Hindlimb muscle (tissue), 1 donor: Measurements from ENCODE around the gene TBR1. TPM values are rescaled to one million over a fixed set of nuclear protein-coding genes. Genes with fewer than 3 reads are reported as not detected.

Experiments
- DNase-seq: peaks from one replicate; pipeline ENCODE4 v3.0.0-alpha.2; 2013
- polyA plus RNA-seq: library from polyadenylated mRNA; unstranded; fragments of 120-200 nt; gene quantifications from one replicate; pipeline ENCODE4 v1.2.1, GENCODE V29; 2013; ENCODE audit not compliant: insufficient read length

Gene TBR1
- polyA plus RNA-seq, 1 donor = not detected

DNA sequence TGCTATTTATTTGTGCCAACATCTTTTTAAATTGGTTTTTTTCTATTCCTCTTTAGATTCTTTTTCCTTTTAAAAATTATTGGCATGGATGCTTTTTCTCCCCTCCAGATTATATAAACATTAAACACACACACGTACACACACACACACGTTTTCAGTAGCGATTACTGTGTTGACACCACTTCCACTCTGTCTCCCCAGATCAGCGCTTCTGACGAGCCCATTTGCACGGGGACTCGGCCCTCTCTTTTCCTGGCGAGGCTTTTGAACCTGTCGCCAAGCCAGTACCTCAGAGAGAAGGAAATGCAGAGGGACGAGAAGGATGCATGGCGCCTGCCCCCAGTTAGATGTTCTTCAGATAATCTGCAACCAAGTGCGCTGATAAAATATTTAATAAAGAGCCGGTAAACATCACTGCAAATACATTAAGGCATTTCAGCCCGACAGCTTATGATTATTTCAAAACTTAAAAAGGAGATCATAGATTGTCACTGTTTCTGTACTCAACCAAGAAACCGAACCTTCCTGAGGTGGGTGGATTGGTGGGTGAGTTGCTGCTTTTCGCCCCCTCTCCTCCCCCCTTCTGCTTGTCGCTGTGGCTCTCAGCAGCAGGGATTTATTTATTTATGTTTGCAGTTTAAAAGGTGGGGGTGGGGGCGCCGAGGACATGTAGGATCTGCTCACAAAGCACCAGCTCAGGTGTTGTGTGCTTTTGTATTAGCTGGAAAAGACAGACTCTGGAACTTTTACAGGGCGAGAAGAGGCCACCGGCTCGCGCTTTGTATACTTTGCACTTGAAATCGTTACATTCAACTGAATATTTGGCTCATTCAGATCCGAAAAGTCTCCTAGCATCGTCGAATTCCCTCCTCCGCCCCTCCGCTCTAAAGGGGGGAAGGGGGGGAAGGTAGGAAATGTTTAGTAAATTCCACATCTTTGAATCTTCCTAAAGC is 787 bp upstream of the TBR1 start:
- no peak for DNase-seq

DNA sequence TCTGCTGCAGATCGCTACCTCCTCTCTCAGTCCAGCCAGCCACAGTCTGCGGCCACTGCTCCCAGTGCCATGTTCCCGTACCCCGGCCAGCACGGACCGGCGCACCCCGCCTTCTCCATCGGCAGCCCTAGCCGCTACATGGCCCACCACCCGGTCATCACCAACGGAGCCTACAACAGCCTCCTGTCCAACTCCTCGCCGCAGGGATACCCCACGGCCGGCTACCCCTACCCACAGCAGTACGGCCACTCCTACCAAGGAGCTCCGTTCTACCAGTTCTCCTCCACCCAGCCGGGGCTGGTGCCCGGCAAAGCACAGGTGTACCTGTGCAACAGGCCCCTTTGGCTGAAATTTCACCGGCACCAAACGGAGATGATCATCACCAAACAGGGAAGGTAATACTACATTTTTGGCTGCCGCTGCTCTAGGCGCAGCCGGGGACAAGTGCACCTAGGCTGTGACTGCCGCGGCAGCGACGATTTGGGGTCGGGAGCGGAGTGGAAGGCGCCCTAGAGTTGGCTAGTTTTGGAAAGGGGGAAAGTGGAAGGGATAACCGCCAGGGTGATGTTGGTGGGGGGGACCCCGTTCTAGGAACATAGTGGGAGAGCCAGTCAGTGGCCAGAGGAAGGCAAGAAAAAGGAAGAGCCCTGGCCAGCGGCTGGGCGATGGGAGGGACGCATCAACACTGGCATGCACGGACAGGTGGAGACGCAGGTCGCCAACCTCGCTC is 776 bp downstream of the TBR1 start:
- DNase-seq = no peak

DNA sequence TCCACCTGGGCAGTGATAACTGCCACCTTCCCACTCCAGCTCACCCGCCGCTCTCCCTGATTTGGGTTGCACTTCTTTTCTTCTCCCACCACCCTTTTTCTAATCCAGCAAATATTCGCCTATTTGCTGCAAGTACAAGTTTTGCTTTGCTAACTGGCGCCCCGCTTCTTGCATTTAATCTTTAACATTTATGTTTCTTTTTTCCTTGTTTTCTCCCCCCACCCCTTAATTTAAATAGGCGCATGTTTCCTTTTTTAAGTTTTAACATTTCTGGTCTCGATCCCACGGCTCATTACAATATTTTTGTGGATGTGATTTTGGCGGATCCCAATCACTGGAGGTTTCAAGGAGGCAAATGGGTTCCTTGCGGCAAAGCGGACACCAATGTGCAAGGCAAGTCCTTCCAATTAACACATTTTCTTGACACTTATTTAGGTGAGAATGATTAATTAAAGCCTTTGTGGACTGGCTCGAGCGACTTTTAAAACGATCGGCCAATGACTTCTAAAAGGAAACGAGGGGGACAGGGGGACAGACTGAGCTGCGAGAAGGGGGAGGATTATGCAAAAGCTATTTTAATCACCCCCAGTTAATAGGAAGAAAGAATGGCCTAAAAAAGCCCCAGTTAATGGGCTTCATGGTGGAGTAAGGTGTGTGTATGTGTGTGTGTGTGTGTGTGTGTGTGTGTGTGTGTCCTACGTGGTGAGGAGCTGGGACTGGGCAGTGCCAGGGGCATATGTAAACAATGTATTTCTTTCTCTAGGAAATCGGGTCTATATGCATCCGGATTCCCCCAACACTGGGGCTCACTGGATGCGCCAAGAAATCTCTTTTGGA is 1.6 kb downstream of the TBR1 start:
- DNase-seq = no peak

DNA sequence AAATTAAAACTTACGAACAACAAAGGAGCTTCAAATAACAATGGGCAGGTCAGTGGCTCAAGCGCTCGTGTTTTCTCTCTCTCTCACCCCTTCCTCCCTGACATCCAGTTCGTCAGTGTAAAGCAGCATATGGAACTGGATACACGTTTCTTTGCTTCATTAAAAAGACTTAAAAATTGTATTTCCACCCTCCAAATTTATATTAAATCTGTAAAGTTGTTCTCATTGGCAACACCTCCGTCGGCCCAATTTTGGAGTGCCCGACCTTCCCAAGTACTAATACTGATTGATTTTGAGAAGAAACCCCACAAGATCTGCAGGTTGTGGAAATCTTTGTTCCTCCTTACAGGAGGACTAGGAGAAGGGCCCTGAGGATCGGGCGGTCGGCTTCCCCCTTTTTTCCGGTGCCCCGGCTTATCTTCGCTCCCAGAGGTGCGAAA is 2.2 kb downstream of the TBR1 start:
- no peak for DNase-seq

DNA sequence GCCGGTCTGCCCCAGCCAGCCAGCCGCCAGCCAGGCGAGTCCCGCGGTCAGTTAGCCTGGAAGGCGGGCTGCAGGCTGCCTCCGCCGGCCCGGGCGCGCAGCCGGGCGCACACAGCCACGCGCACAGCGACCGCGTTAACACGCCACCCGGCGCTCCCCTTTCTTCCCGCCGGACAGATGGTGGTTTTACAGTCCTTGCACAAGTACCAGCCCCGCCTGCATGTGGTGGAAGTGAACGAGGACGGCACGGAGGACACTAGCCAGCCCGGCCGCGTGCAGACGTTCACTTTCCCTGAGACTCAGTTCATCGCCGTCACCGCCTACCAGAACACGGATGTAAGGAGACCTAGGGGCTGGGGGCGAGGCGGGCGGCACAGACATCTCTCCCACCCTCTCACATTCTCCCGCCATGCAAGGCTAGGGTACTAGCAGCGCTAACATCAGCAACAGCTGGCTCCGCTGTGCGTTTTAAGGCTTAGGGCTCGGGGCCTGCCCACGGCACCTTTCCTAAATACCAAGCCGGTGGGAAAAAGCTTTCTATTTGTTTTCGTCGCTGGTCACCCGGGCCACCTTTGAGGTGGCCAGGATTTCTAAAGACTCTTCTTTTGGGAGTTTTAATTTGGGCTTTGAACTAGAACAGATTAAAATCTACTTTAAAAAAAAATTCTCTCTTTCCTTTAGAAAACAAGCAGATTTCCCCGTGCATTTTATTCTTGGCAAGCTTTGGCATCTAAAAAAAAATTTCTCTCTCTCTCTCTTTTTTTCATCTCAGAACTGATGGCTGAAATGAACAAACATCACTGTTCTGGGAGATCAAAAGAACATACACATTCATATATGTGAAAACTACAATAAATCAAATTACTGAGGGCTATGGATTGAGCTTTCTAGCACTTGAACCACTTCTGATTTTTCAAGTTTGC is 2.9 kb downstream of the TBR1 start:
- no peak for DNase-seq

DNA sequence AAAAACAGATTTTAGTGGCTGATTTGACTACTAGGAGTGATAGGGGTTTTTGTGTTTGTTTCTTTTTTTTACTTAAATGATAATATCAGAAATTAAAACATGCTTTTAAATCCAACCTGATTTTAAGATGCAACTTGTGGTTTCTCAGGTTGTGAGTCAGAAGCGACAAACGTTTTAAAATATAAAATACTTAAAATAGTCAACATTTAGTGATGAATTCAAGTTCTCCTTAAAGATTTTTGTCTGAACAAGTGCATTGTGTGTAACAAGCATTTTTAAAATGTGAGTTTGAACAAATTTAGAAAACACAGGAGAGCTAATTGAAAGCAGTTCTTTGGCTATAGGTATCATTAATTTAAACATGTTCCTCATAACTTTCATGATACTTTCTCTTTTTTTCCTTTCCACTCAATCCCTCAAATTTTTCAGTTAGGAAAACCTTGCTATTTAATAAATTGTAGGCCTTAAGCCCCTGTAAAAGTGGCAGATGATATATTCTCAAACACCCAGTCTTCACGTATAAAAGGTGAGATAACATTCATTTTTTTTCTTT is 3.6 kb downstream of the TBR1 start:
- DNase-seq = no peak

DNA sequence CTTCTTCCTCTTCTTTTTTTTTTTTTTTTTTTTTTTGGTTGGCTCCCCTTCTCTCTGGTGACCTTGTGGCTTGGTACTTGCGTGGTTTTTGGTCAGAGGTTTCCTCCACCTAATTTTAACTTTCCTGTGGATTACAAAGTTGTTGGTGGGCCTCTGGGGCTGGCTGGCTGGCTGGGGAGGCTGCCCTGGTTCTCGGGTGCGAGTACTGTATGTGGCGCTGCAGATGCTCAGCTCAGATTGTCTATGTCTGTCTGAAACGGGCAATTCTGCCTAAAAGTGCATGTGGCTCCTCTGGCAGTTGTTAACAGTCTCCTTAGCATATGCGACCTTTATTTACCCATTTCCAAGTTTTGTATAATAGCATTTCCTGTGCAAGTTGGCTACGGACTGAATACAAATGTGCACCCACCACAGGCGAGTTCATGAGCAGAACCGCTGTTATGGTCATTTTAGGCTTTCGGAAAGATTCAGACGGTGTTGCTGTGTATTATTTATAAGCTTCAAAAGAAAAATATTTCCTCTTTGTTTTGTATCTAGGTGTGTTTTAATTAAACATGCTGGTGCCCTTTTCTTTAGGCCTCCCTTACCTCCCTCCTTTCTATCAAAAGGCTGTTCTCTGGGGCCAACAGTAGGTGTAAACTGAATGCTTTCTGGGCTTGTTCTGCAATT is 4.4 kb downstream of the TBR1 start:
- DNase-seq = no peak

DNA sequence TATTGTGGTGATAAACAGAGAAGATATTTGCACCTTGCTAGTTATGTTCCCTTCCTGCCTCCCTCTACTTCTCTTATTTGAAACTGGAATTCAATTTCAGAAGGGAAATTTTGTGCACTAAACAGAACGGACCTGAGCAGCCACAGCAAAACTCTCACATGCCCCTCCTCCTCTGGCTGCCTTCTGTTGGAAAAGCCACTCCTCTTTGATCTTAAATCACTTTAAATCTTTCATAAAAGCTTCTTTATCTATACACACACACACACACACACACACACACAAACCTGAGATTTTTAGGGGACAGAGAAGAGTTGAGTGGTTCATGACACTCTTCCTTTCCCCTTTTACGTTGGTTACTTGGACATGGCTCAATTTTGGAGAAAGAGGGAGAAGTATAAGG is 5.6 kb downstream of the TBR1 start:
- DNase-seq = no peak

DNA sequence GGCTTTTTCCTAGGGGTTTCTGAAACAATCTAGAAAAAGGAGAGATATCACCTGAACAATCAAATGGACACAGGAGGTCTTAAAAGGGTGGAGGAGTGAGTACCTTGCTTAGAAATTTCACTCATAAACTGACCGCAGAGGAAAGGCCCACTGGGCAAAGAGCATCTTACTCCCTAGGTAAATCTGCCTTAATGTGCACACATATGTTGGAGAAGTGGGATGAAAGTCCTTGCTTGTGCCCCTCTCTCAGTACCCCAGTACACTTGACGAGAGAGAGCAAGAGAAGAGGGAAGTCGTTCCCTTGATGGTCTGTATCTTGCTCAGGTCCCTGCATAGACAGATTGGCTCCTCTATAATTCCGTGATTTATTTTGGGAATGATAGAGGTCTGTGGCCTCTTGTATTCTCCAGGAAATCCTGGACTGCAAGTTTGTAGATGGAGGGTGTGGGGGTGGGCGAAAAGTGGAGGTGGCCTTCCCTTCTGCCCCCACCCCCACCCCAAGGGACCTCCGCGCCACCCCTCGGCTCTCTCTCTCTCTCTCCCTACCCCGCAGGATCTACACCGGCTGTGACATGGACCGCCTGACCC is 6.8 kb downstream of the TBR1 start:
- DNase-seq = no peak

DNA sequence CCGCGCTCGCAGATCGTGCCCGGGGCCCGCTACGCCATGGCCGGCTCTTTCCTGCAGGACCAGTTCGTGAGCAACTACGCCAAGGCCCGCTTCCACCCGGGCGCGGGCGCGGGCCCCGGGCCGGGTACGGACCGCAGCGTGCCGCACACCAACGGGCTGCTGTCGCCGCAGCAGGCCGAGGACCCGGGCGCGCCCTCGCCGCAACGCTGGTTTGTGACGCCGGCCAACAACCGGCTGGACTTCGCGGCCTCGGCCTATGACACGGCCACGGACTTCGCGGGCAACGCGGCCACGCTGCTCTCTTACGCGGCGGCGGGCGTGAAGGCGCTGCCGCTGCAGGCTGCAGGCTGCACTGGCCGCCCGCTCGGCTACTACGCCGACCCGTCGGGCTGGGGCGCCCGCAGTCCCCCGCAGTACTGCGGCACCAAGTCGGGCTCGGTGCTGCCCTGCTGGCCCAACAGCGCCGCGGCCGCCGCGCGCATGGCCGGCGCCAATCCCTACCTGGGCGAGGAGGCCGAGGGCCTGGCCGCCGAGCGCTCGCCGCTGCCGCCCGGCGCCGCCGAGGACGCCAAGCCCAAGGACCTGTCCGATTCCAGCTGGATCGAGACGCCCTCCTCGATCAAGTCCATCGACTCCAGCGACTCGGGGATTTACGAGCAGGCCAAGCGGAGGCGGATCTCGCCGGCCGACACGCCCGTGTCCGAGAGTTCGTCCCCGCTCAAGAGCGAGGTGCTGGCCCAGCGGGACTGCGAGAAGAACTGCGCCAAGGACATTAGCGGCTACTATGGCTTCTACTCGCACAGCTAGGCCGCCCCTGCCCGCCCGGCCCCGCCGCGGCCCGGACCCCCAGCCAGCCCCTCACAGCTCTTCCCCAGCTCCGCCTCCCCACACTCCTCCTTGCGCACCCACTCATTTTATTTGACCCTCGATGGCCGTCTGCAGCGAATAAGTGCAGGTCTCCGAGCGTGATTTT is 7.6 kb downstream of the TBR1 start:
- DNase-seq = no peak

DNA sequence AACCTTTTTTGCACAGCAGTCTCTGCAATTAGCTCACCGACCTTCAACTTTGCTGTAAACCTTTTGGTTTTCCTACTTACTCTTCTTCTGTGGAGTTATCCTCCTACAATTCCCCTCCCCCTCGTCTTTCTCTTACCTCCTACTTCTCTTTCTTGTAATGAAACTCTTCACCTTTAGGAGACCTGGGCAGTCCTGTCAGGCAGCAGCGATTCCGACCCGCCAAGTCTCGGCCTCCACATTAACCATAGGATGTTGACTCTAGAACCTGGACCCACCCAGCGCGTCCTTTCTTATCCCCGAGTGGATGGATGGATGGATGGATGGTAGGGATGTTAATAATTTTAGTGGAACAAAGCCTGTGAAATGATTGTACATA is 8.3 kb downstream of the TBR1 start:
- no peak for DNase-seq

DNA sequence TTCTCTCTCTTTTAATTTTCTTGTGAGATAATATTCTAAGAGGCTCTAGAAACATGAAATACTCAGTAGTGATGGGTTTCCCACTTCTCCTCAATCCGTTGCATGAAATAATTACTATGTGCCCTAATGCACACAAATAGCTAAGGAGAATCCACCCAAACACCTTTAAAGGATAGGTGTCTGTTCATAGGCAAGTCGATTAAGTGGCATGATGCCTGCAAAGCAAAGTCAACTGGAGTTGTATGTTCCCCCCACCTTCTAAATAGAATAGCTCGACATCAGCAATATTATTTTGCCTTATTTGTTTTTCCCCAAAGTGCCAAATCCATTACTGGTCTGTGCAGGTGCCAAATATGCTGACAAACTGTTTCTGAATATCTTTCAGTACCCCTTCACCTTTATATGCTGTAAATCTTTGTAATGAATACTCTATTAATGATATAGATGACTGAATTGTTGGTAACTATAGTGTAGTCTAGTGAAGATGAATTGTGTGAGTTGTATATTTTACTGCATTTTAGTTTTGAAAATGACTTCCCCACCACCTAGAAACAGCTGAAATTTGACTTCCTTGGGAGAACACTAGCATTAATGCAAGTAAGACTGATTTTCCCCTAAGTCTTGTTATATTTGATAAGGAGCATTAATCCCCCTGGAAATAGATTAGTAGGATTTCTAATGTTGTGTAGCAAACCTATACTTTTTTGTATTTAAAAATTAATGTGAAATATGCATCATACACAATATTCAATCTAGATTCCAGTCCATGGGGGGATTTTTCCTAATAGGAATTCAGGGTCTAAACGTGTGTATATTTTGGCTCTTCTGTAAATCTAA is 9.0 kb downstream of the TBR1 start:
- DNase-seq = no peak

DNA sequence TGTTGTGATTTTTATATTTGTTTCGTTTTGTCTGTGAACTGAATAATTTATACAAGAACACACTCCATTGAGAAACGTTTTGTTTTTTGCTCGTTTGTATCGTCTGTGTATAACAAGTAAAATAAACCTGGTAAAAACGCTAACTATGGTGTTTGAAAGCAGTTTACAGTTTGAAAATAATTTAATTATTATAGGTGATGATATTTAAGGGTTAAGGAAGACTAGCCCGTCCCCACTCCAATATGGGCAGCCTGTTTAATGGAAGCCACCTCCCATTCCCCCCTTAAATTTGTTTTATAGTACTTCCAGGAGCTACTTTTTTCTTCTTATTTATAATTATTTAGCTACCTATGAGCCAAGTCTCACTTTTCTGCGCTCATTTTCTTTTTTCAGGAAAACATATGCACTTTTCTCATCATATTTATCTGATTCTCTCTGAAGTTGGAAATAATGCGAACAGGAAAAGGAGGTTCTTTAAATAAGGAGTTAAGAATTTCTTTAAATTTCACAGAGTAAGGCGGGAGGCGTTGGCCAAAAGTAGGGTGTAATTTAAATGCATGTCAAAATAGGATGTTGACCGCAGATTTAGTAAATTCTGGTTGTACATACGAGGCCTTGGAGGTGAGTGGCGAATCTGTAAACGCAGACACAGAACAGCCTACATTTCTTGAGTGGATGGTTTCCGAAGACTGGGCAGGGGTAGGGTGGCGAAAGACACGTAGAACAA is 9.8 kb downstream of the TBR1 start:
- DNase-seq = no peak

DNA sequence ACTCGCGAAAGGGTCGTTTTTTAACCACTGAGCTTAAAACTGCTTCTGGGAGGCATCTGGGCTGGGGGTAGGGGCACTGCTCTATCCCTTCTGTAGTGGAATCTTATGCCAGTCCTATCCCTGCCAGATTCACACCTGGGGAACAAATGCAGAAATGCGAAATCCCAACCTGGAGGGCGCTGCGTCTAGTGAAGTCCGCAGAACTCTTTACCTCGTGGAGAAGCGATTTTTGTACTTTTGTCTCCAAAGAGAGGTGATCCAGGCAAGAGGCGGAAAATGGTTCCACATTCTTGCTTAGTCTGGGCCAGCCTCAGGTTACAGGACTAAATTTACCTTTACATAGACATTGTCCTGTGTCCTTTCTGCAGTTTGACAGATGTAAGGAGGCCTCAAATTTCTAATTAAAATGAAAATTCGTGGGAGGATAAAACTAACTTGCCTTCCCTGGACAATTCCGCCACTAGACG is 10.4 kb downstream of the TBR1 start:
- DNase-seq = no peak

DNA sequence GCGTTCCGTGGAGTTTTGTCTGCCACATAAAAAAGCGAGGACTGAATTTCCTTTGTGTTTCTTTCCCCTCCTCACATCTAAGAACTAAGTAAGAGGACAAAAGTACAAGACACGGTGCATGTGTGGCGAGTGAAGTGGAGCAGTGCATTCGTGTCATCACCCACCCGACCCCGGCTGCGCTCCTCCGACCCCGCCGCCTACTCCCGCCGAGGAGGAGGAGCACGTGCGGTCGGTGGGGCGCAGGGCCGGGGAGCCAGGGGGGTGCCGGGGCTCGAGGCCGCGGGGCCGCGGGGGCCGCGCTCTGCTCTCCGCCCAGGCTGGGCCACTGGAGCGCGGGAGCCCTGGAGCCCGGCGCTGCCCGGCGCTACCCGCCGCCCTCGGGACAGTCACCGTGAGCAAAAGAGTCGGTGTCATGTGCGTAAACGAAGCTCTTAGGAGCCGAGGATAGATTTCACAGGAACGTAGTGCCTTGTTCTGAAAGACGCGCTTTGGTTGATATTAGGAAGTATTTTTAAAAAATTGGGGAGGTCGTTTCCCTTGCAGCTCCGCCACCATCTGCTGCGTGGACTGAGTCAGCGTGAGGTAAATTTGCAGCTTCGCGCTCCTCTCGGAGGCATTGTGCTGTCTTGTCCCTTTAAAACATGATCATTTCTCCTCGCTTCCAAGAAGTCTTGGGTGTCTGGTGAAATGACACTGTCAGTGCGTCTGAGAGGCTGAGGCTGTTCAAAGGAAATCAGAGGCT is 11.0 kb downstream of the TBR1 start:
- no peak for DNase-seq
